PFSK-1 (cell line): Measurements from ENCODE around the gene VPS8.

ENCODE experiments used
- FOXP2 ChIP-seq: optimal IDR thresholded peaks from 2 replicates; pipeline ENCODE3; 2011; ENCODE audit warnings: borderline replicate concordance, control low read depth, inconsistent platforms; ENCODE audit not compliant: insufficient read depth; ENCODE audit errors: extremely low read length, extremely low read depth
- POLR2AphosphoS5 ChIP-seq: IDR thresholded peaks from 2 replicates; pipeline ENCODE4 v1.6.1; 2012; ENCODE audit warnings: low read depth, mild to moderate bottlenecking, control low read depth, low read length, moderate library complexity
- SIN3A ChIP-seq: IDR thresholded peaks from 2 replicates; pipeline ENCODE4 v1.6.1; 2012; ENCODE audit warnings: mild to moderate bottlenecking, low read length, moderate library complexity, borderline replicate concordance; ENCODE audit not compliant: insufficient read depth
- TAF1 ChIP-seq: IDR thresholded peaks from 2 replicates; pipeline ENCODE4 v1.6.1; 2012; ENCODE audit warnings: low read length, control low read depth, borderline replicate concordance; ENCODE audit not compliant: insufficient read depth
- TF ChIP-seq, protein P1 (sequence below), 2 experiments: IDR thresholded peaks; 2 replicates each; pipeline versions ENCODE4 v1.6.1 to v1.8.0; 2011 to 2012; ENCODE audit warnings: low read depth in 2 of 2, low read length in 2 of 2, control low read depth in 1 of 2, inconsistent platforms in 1 of 2, mild to moderate bottlenecking in 1 of 2, moderate library complexity in 1 of 2; ENCODE audit not compliant: insufficient read depth in 1 of 2

VPS8 gene

DNA sequence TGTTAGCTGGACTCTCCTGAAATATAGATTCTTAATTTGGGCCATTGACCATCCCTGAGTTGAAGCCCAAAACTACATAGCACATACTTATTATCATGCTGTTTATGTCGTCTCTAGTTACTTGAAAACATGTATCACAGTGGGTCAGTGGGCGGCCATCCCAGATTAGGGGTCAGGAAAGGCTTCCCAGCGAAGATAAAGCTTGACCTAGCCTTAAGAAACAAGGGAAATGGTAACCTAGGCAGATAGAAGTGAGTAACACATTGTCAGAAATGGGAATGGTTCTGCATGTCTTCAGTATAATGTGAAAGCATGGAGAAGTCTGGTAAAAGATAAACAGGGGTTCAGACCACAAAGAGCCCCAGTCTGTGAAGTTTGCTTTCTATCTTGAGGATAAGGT is 216.2 kb downstream of the VPS8 start:
- TF ChIP-seq, protein P1, sequence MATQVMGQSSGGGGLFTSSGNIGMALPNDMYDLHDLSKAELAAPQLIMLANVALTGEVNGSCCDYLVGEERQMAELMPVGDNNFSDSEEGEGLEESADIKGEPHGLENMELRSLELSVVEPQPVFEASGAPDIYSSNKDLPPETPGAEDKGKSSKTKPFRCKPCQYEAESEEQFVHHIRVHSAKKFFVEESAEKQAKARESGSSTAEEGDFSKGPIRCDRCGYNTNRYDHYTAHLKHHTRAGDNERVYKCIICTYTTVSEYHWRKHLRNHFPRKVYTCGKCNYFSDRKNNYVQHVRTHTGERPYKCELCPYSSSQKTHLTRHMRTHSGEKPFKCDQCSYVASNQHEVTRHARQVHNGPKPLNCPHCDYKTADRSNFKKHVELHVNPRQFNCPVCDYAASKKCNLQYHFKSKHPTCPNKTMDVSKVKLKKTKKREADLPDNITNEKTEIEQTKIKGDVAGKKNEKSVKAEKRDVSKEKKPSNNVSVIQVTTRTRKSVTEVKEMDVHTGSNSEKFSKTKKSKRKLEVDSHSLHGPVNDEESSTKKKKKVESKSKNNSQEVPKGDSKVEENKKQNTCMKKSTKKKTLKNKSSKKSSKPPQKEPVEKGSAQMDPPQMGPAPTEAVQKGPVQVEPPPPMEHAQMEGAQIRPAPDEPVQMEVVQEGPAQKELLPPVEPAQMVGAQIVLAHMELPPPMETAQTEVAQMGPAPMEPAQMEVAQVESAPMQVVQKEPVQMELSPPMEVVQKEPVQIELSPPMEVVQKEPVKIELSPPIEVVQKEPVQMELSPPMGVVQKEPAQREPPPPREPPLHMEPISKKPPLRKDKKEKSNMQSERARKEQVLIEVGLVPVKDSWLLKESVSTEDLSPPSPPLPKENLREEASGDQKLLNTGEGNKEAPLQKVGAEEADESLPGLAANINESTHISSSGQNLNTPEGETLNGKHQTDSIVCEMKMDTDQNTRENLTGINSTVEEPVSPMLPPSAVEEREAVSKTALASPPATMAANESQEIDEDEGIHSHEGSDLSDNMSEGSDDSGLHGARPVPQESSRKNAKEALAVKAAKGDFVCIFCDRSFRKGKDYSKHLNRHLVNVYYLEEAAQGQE (IDR thresholded peaks at IDR 0.05; ENCODE audit: insufficient read depth in 1 of 2, low read depth in 2 of 2, low read length in 2 of 2), result no peak
- TF ChIP-seq SIN3A, result no peak
- no peak for TF ChIP-seq FOXP2
- TF ChIP-seq POLR2AphosphoS5, result no peak
- TF ChIP-seq TAF1, result no peak

DNA sequence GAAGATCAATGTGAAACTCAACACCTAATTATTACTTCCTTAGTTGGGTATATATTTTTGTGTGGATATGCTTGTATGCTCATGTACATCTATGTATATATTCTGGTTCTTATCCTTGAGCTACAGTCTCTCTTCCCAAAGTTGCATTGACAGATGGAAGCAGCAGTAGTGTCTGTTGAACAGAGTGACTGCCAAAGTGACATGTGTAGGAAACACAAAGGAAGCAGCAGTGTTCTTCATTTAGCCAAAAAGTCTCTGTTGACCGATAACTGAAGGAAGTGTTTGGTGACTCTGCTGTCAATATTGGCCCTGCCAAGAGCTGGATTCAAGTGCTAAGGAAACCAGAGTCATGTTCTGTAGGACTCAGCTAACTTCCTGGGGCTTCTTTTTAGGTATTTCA is 217.1 kb downstream of the VPS8 start:
- TF ChIP-seq, protein P1 (IDR thresholded peaks at IDR 0.05; ENCODE audit: insufficient read depth in 1 of 2, low read depth in 2 of 2, low read length in 2 of 2), result no peak
- TF ChIP-seq FOXP2, result no peak
- no peak for TF ChIP-seq SIN3A
- no peak for TF ChIP-seq POLR2AphosphoS5
- no peak for TF ChIP-seq TAF1

DNA sequence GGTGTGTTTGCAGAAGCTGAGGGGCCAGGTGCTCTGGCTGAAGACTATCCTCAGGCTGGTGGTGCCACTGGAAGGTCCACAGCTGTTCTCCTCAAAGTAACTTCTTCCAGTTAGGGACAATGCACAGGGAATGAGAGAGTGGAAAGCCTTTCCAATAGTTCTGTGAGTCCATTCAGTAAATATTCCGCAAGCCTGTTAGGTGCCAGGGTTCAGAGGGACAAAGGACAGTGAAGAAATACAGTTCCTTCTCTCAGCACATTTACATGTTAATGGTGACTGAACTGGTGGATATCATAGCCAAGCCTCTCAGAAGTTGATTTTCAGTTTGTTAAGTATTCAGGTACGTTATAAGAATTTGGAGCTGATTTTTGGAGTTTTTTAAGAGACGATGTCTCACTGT is 218.4 kb downstream of the VPS8 start:
- TF ChIP-seq SIN3A, result no peak
- TF ChIP-seq, protein P1 (IDR thresholded peaks at IDR 0.05; ENCODE audit: insufficient read depth in 1 of 2, low read depth in 2 of 2, low read length in 2 of 2), result no peak
- no peak for TF ChIP-seq FOXP2
- no peak for TF ChIP-seq TAF1
- no peak for TF ChIP-seq POLR2AphosphoS5

DNA sequence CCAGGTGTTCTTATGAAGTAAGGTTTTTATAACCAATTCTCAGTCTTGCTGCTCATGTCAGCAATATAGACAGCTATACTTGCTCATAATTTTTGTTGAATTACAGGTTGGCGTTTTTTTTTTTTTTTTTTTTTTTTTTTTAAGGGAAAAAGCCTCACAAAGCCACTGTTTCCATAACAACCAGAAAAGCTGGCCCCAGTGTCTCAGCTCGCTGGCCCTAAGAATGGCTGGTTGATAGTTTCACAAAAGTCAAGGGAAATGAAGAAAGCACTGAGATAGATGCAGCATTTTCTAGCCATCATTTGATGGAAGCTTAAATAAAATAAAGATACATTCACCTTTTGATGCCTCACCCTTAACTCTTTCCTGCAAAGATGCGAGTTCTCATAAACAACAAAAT is 219.0 kb downstream of the VPS8 start:
- TF ChIP-seq SIN3A, result no peak
- no peak for TF ChIP-seq POLR2AphosphoS5
- no peak for TF ChIP-seq FOXP2
- TF ChIP-seq, protein P1 (IDR thresholded peaks at IDR 0.05; ENCODE audit: insufficient read depth in 1 of 2, low read depth in 2 of 2, low read length in 2 of 2), result no peak
- no peak for TF ChIP-seq TAF1

DNA sequence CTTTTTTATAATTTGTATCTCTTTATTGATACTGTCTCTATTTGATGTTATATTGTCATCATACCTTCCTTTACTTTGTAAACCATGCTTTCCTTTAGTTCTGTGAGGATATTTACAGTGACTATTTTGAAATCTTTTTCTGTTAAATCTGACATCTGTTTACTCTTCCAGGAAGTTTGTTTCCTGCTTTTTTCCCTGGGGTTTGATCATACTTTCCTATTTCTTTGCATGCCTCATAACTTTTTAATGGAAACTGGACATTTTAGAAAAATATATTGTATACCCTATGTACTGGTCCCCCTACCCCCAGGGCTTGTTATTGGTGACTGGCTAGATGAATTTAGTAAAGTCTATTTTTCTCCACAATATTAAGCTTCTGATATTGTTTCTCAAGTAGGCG is 225.8 kb downstream of the VPS8 start:
- TF ChIP-seq POLR2AphosphoS5 (no peak), FOXP2 (no peak), SIN3A (no peak), TAF1 (no peak)
- TF ChIP-seq, protein P1 (IDR thresholded peaks at IDR 0.05; ENCODE audit: insufficient read depth in 1 of 2, low read depth in 2 of 2, low read length in 2 of 2), result no peak
